NT2/D1 (cell line): ENCODE results near the gene FCRLB.

Source experiments
- DNase-seq: peaks from one replicate; pipeline ENCODE4 v3.0.0-alpha.2; 2011; ENCODE audit warnings: low read depth, low spot score
- H3K27me3 ChIP-seq: 2 replicates; pipeline ENCODE4 v1.6.0; 2011; ENCODE audit warnings: mild to moderate bottlenecking; ENCODE audit not compliant: insufficient read length, insufficient read depth
- H3K36me3 ChIP-seq: 2 replicates; pipeline ENCODE4 v1.6.1; 2011; ENCODE audit warnings: mild to moderate bottlenecking, low read length, mixed read lengths; ENCODE audit not compliant: insufficient read depth, insufficient read length
- H3K4me1 ChIP-seq: 2 replicates; pipeline ENCODE4 v1.5.1; 2011; ENCODE audit not compliant: insufficient read depth, insufficient read length
- H3K4me3 ChIP-seq: 2 replicates; pipeline ENCODE4 v1.5.1; 2011; ENCODE audit warnings: low read depth; ENCODE audit not compliant: insufficient read length
- H3K9ac ChIP-seq: 2 replicates; pipeline ENCODE4 v1.6.0; 2011; ENCODE audit warnings: low read depth; ENCODE audit not compliant: insufficient read length
- H3K9me3 ChIP-seq: 2 replicates; pipeline ENCODE4 v1.5.1; 2011; ENCODE audit warnings: mild to moderate bottlenecking, low read length; ENCODE audit not compliant: insufficient read depth
- SUZ12 ChIP-seq: IDR thresholded peaks from 2 replicates; pipeline ENCODE4 v1.6.1; 2011; ENCODE audit not compliant: insufficient read length, insufficient read depth; ENCODE audit errors: extremely low read depth
- YY1 ChIP-seq: IDR thresholded peaks from 2 replicates; pipeline ENCODE4 v1.6.1; 2011; ENCODE audit not compliant: insufficient read length, insufficient read depth
- ZNF274 ChIP-seq: IDR thresholded peaks from 2 replicates; pipeline ENCODE4 v1.6.1; 2011; ENCODE audit warnings: mild to moderate bottlenecking, low read depth, low read length

The FCRLB gene

DNA sequence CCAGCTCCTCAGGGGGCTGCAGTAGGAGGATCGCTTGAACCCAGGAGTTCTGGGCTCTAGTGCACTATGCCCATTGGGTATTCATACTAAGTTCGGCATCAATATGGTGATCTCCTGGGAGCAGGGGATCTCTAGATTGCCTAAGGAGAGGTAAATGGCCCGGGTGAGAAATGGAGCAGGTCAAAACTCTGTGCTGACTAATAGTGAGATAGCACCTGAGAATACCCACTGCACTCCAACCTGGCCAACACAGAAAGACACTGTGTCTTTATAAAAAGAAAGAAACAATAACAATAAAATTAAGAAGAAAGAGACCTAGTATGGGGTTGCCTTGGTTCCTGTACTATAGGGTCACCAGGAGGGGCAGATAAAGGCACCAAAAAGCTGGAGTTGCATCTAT lies 14.5 kb downstream of the FCRLB start:
- Histone ChIP-seq H3K27me3 (peaks cover 3% of the 10 kb centered on the region), H3K4me3 (no peak overlapping the region)
- no peak for TF ChIP-seq SUZ12

DNA sequence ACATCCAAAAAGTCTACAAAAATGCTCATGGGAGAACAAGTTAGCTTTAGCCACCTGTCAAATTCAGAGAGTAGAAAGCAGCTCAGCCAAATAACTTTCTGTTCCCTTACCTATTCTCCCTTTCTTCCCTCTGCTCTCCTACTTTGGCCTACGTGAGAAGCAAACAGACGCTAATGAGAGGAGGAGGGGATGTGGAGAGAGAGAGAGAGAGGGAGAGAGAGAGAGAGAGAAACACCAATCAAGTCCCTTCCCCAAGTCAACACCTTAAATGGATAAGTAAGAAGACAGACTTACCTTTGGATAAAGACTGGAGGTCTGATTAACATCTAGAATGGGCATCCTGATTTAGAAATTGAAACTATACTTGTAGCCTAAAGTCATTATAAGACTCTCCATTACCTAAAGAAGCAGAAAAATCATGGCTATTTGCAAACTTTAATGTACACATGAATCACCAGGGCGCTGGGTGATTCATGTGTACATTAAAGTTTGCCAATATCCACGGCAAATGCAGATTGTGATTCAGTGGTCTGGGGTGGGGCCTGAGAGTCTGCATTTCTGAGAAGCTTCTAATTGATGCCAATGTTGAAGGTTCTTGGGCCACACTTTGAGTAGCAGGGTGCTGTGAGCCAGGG lies 15.1 kb downstream of the FCRLB start:
- no peaks in the 10 kb centered on the region for H3K4me1 ChIP-seq
- peak; percentile 39 for DNase-seq
- TF ChIP-seq YY1 (no peak), ZNF274 (no peak), SUZ12 (no peak)
- no peak overlapping the region for H3K9ac ChIP-seq
- no peaks in the 10 kb centered on the region for H3K9me3 ChIP-seq
- H3K36me3 ChIP-seq = no peaks in the 10 kb centered on the region
- peaks cover 3% of the 10 kb centered on the region for H3K27me3 ChIP-seq
- H3K4me3 ChIP-seq = no peak overlapping the region

More for the DNA sequence above, 14.5 kb downstream of the FCRLB start:
- no peaks in the 10 kb centered on the region for H3K9me3 ChIP-seq
- no peaks in the 10 kb centered on the region for H3K36me3 ChIP-seq
- H3K9ac ChIP-seq = no peak overlapping the region
- DNase-seq = no peak
- no peaks in the 10 kb centered on the region for H3K4me1 ChIP-seq

DNA sequence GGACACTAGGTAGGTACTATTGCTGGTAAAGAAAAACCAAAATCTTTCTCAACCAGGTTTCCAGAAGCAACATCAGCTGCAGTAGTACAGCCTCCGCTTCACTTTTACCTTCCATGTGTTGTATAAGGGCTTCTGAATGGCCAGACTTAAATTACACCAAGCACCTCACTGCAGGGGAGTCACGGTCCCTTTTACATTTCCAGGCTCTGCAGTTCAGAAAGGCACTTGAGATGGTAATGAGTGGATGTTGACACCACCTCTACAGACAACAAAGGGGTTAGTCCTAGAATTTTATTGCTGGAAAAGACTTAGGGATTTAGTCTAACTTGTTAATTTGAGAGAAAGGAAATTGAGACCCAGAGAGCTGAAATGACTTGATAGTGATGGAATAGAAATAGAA lies 16.3 kb downstream of the FCRLB start:
- no peaks in the 10 kb centered on the region for H3K9me3 ChIP-seq
- H3K4me3 ChIP-seq = no peak overlapping the region
- no peaks in the 10 kb centered on the region for H3K36me3 ChIP-seq
- H3K27me3 ChIP-seq = no peaks in the 10 kb centered on the region
- H3K9ac ChIP-seq = no peak overlapping the region
- H3K4me1 ChIP-seq = no peaks in the 10 kb centered on the region
- TF ChIP-seq SUZ12 = no peak
- TF ChIP-seq ZNF274 = no peak
- TF ChIP-seq YY1 = no peak
- peak; percentile 90 for DNase-seq

DNA sequence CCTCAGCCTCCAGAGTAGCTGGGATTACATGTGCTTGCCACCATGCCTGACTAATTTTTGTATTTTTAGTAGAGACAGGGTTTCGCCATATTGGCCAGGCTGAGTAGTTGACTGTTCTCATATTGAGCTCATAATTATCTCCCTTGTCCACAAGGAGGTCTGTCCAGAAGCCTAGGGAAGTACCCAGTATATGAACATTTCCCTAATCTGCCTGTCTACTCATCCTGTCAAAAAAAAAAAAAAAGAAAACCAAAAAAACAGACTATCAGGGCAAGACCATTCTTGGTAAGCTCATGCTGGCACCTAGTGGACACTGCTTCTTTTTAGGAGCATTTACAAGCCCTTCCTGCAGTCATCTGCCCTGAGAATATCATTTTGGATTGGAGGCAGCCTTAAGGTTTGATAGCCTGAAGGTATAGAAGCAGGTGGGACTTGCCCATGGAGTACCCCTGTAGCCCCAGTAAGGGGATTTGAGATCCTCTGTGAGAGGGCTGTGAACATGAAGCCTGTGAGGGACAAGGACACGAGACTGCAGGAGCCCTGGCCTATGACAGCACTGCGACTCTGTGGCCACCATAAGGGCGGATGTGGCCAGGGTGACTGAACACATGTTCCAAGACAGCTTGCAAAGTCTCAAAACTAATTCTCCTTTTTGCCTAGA lies 17.4 kb downstream of the FCRLB start:
- no peaks in the 10 kb centered on the region for H3K27me3 ChIP-seq
- no peaks in the 10 kb centered on the region for H3K36me3 ChIP-seq
- no peak overlapping the region for H3K4me3 ChIP-seq
- H3K9me3 ChIP-seq = no peaks in the 10 kb centered on the region
- no peak overlapping the region for H3K9ac ChIP-seq
- TF ChIP-seq YY1 (no peak), SUZ12 (no peak), ZNF274 (no peak)
- H3K4me1 ChIP-seq = no peaks in the 10 kb centered on the region
- peak; percentile 71 for DNase-seq

DNA sequence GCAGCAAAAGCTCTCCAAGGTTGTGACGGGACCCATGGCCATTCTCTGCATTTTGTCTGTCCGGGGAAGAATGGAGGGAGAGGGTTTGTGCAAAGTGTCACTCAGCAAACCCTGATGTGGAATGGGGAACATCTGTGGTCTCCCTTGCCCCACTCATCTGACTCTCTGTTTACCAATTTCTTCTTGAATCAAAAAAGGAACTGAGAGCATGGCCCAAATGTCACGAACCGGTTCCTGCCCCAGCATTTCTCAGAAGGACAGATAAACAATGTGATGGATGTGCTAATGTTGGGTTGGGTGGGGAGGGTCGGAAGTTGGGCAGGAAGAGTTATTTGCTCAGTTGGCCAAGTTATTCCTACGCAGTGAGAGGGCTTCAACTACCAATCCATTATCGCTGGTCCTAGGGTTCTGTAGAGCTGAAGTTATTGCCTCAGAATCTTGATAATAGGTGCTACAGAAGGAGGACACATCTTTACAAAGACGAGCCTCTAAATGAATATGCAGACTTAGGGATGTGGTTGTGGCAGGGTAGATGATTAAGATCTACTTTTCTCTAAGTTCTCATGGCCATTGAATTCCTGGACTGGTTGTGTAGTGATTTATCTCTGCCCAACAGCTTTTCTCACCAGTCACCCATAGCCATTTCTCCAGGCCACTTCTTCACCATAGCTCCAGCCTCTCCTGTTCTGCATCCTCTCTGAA lies 18.7 kb downstream of the FCRLB start:
- no peaks in the 10 kb centered on the region for H3K36me3 ChIP-seq
- no peak overlapping the region for H3K9ac ChIP-seq
- no peaks in the 10 kb centered on the region for H3K4me1 ChIP-seq
- no peak for DNase-seq
- no peak overlapping the region for H3K4me3 ChIP-seq
- no peaks in the 10 kb centered on the region for H3K27me3 ChIP-seq
- TF ChIP-seq ZNF274 = no peak
- TF ChIP-seq YY1 = no peak
- TF ChIP-seq SUZ12 = no peak
- no peaks in the 10 kb centered on the region for H3K9me3 ChIP-seq

DNA sequence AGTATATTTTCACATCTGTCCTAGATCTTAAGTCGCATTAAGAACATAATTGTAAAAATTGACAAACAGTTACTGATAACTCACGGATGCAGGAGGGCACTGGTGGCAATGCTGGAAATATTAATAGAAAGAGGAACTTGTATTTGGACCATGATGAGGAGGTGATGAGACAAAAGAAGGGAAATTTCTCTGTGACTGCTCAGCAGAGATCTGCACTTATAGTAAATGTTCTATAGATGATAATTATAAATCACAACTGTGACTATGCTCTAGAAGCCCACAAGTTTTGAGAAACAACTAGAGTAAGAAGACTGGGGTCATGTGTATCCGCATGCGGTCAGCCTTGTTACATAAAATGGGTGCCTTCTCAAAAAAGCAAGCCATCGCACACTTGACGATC lies 19.6 kb downstream of the FCRLB start:
- no peaks in the 10 kb centered on the region for H3K36me3 ChIP-seq
- no peak for DNase-seq
- no peak overlapping the region for H3K9ac ChIP-seq
- H3K9me3 ChIP-seq = no peaks in the 10 kb centered on the region
- H3K4me3 ChIP-seq = no peak overlapping the region
- H3K4me1 ChIP-seq = no peaks in the 10 kb centered on the region
- TF ChIP-seq SUZ12 = no peak
- TF ChIP-seq YY1 = no peak
- no peak for TF ChIP-seq ZNF274
- no peaks in the 10 kb centered on the region for H3K27me3 ChIP-seq

DNA sequence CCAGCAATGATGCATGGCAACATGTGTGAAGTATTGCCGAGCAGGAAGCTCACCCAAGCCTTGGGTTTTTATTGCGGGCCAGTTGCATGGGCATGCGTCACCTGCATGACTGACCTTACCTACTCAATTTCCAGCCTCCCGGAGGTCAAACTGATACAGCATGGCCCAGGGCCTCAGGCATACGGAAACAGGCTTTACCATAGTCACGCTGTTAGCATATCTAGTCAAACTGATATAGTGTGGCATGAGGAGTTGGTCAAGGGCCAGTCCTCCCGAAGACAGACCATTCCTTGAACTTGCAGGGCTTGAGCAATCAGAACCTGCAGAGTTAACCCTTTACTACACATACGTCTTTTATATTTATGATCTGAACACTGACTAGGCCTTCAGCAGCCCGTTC lies 21.9 kb downstream of the FCRLB start:
- Histone ChIP-seq H3K9ac (no peak overlapping the region), H3K4me3 (no peak overlapping the region), H3K9me3 (no peaks in the 10 kb centered on the region), H3K27me3 (no peaks in the 10 kb centered on the region), H3K4me1 (no peaks in the 10 kb centered on the region), H3K36me3 (no peaks in the 10 kb centered on the region)
- TF ChIP-seq YY1 (no peak), SUZ12 (no peak)
- DNase-seq = no peak
